Measurements from ENCODE around the gene PIANP. TPM values are rescaled to one million over a fixed set of nuclear protein-coding genes. Genes with fewer than 3 reads are reported as not detected.

Gene PIANP
- total RNA-seq, 1 experiment from 2014 or later, result 0.12 TPM

GRCh38 chr12:6703631-6704030, 3.0 kb upstream of the PIANP start:
- peak; percentile 38 for DNase-seq (ENCODE audit: low read depth)

GRCh38 chr12:6701078-6701768, 608 bp upstream of the PIANP start:
- no peak for DNase-seq (ENCODE audit: low read depth)

GRCh38 chr12:6699989-6700645, 498 bp downstream of the PIANP start:
- no peak for DNase-seq (ENCODE audit: low read depth)

GRCh38 chr12:6699259-6699988, 1.2 kb downstream of the PIANP start:
- DNase-seq (ENCODE audit: low read depth), result no peak

GRCh38 chr12:6698352-6699046, 2.1 kb downstream of the PIANP start:
- no peak for DNase-seq (ENCODE audit: low read depth)

- DNase-seq (ENCODE audit: low read depth), result peak; percentile 76
Measured at GRCh38 chr12:6697584-6698351, 2.8 kb downstream of the PIANP start.

- DNase-seq (ENCODE audit: low read depth), result no peak
Measured at GRCh38 chr12:6696690-6697583, 3.7 kb downstream of the PIANP start.

- DNase-seq (ENCODE audit: low read depth), result no peak
Measured at GRCh38 chr12:6695313-6696045, 5.1 kb downstream of the PIANP start.

GRCh38 chr12:6694701-6695100, 5.9 kb downstream of the PIANP start:
- no peak for DNase-seq (ENCODE audit: low read depth)

- DNase-seq (ENCODE audit: low read depth), result no peak
Measured at GRCh38 chr12:6693832-6694355, 6.7 kb downstream of the PIANP start.

GRCh38 chr12:6692888-6693287, 7.7 kb downstream of the PIANP start:
- DNase-seq (ENCODE audit: low read depth), result no peak

GRCh38 chr12:6691473-6691872, 9.1 kb downstream of the PIANP start:
- peak; percentile 91 for DNase-seq (ENCODE audit: low read depth)

- DNase-seq (ENCODE audit: low read depth), result peak; percentile 99
Measured at GRCh38 chr12:6688999-6689882, 11.4 kb downstream of the PIANP start, which contains the start of gene ZNF384. Gene ZNF384, minus strand, starts transcription at chr12:6689375. Its CDS starts 9,855 bp downstream, at chr12:6679520.

- peak; percentile 18 for DNase-seq (ENCODE audit: low read depth)
Measured at GRCh38 chr12:6688543-6688998, 12.0 kb downstream of the PIANP start.

- DNase-seq (ENCODE audit: low read depth), result no peak
Measured at GRCh38 chr12:6685814-6686213, 14.8 kb downstream of the PIANP start.

- DNase-seq (ENCODE audit: low read depth), result peak; percentile 34
Measured at GRCh38 chr12:6684609-6685008, 16.0 kb downstream of the PIANP start.

GRCh38 chr12:6676962-6677361, 23.7 kb downstream of the PIANP start:
- DNase-seq (ENCODE audit: low read depth), result no peak

- no peak for DNase-seq (ENCODE audit: low read depth)
Measured at GRCh38 chr12:6672143-6672542, 28.5 kb downstream of the PIANP start.
